LNCAP (cell line): ENCODE measurements around the gene BCL2A1.

Source experiments
- CTCF ChIP-seq: fragments of 450-650 bp; IDR thresholded peaks from 2 replicates; pipeline ENCODE4 v1.5.1; 2017; ENCODE audit warnings: mild to moderate bottlenecking

BCL2A1 gene

GRCh38 chr15:79947009-79947408, 24.0 kb downstream of the BCL2A1 start:
- no peak for TF ChIP-seq CTCF

- TF ChIP-seq CTCF = no peak
Observed at GRCh38 chr15:79944622-79945021, 26.4 kb downstream of the BCL2A1 start.

- TF ChIP-seq CTCF = no peak
Observed at GRCh38 chr15:79943820-79944219, 27.2 kb downstream of the BCL2A1 start.

- no peak for TF ChIP-seq CTCF
Observed at GRCh38 chr15:79942741-79943481, 28.1 kb downstream of the BCL2A1 start.

GRCh38 chr15:79939399-79939798, 31.6 kb downstream of the BCL2A1 start:
- TF ChIP-seq CTCF = no peak

- no peak for TF ChIP-seq CTCF
Observed at GRCh38 chr15:79938143-79938542, 32.9 kb downstream of the BCL2A1 start.

- no peak for TF ChIP-seq CTCF
Observed at GRCh38 chr15:79933231-79933630, 37.8 kb downstream of the BCL2A1 start.

- TF ChIP-seq CTCF = no peak
Observed at GRCh38 chr15:79932447-79932846, 38.5 kb downstream of the BCL2A1 start.
